Gastrocnemius medialis (tissue), 4 donors: ENCODE results near the gene MEGF8. TPM values are rescaled to one million over a fixed set of nuclear protein-coding genes. Genes with fewer than 3 reads are reported as not detected.

Experiments
- ATAC-seq, 2 donors: fragments of 150-250 bp; one replicate each; pipeline ENCODE4 v1.9.1; 2016
- DNase-seq, 2 donors: peaks; one replicate each; pipeline ENCODE4 v3.0.0-alpha.2; 2019
- H3K27ac ChIP-seq, 4 donors: fragments of 200-600 bp; sonication (generic); 1 replicate in 1 of 4; 2 replicates in 3 of 4; pipeline ENCODE4 v1.5.1; 2016 to 2018; ENCODE audit warnings: mild to moderate bottlenecking in 2 of 4, moderate library complexity in 1 of 4
- H3K27me3 ChIP-seq, 3 donors: fragments of 200-600 bp; sonication (generic) in 2 of 3; 1 replicate in 1 of 3; 2 replicates in 2 of 3; pipeline versions ENCODE4 v1.5.1 to v1.6.0; 2016 to 2019; ENCODE audit warnings: mild to moderate bottlenecking in 1 of 3, moderate library complexity in 1 of 3
- H3K36me3 ChIP-seq, 2 donors: fragments of 200-600 bp; sonication (generic) in 1 of 2; one replicate each; pipeline ENCODE4 v1.5.1; 2017 to 2018
- H3K4me1 ChIP-seq, 2 donors: fragments of 200-600 bp; sonication (generic) in 1 of 2; one replicate each; pipeline ENCODE4 v1.5.1; 2016 to 2017; ENCODE audit warnings: mild to moderate bottlenecking in 2 of 2
- H3K4me3 ChIP-seq, 4 donors: fragments of 200-600 bp; sonication (generic) in 3 of 4; 1 replicate in 1 of 4; 2 replicates in 3 of 4; pipeline ENCODE4 v1.5.1; 2016 to 2019; ENCODE audit warnings: mild to moderate bottlenecking in 2 of 4
- H3K9me3 ChIP-seq, 3 donors: fragments of 200-600 bp; sonication (generic) in 2 of 3; 1 replicate in 1 of 3; 2 replicates in 2 of 3; pipeline ENCODE4 v1.5.1; 2016 to 2019
- POLR2A ChIP-seq, 2 donors: fragments of 450-650 bp; IDR thresholded peaks; one replicate each; pipeline ENCODE4 v1.6.1; 2017; ENCODE audit warnings: antibody characterized with exemption in 2 of 2, mild to moderate bottlenecking in 2 of 2, moderate library complexity in 2 of 2
- in situ Hi-C, 4 donors: fragments of 200-750 bp; cut with MboI; loops; one replicate each; pipeline versions ENCODE4 v1.15.0 to v1.8.0; 2017; ENCODE audit warnings: low sequenced_read_pairs in 4 of 4
- intact Hi-C: fragments of 100-400 bp; cut with DNase I; formaldehyde crosslinking; loops from one replicate; pipeline ENCODE4 v1.15.1; 2023; ENCODE audit warnings: low total_unique reads
- total RNA-seq, 4 donors: library from RNA; depleted of rRNA; stranded (reverse); fragments of >200 nt; gene quantifications; one replicate each; pipeline versions ENCODE4 v1.1.0 to v1.2.3, GENCODE V29; 2016
- TF ChIP-seq, protein P1 (sequence below), 5 experiments: fragments of 450-650 bp in 3 of 5; fragments of 200-600 bp in 2 of 5; sonication (generic) in 2 of 5; IDR thresholded peaks in 4 of 5; conservative IDR thresholded peaks in 1 of 5; 1 replicate in 4 of 5; 2 replicates in 1 of 5; pipeline ENCODE4 v1.5.1; 2016 to 2019; ENCODE audit warnings: antibody characterized with exemption in 5 of 5, mild to moderate bottlenecking in 3 of 5, moderate library complexity in 3 of 5

MEGF8 gene
- total RNA-seq, 4 donors from 2014 or later: 7.3 to 12.3 (median 10.3) TPM

DNA sequence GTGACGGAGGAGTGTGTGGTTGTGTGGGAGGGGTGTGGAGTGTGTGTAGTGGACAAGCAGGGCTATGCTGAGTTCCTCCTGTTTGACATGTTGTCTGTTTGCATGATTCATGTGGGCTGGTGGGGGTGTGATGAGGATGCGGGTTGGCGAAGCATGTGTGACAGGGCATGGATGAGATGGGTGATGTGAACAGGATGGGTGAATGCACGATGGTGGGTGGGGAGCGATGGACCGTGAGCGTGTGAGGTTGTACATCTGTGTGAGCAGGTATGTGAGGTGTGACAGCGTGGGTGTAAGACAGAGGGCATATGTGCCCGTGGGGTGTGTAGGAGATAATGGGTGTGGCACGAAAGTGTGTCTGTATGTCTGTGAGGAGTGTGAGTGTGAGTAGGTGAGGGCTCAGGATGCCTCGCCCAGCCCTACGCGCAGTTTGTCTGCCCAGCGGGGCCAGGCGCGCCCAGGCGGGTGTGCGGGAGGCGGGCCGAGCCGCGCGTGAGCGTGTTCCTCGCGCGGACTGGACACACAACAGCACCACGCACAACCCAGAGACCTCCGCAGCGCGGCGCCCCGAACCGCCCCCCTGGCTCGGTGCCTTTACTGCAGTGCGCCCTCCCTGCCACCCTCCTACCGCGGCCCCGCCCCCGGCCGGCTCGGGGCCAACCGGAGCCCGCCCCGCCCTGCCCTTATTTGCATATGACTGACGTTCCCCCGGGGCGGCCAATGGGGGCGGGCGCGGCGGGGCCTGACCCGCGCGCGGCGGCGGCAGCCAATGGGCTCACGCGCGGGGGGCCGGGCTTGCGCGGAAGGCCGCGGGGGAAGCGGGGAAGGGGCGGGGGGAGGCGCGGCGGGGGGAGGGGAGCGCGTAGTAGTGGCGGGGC is 42.0 kb upstream of the MEGF8 start:
- intact Hi-C loops: loop anchor here (1.0 kb wide), 4 partner anchors 14 to 42 kb away; partner anchors contain the start of genes CIC, MEGF8, PAFAH1B3 and PRR19
- ATAC-seq (peak; percentile 64 to 71), DNase-seq (peak; percentile 89 to 96)

GRCh38 chr19:42284066-42284501 is 41.4 kb upstream of the MEGF8 start:
- Histone ChIP-seq H3K4me1 (peaks cover 51 to 57% of the 10 kb centered on the region in 2 donors), H3K9me3 (no peaks in the 10 kb centered on the region), H3K4me3 (peak overlapping the region in 2 of 4 donors; percentile 43 to 69), H3K27me3 (no peaks in the 10 kb centered on the region), H3K36me3 (peaks cover 0 to 23% of the 10 kb centered on the region in 2 donors), H3K27ac (peak overlapping the region; percentile 95 to 97 (median 96))
- DNase-seq (peak; percentile 71 to 80), ATAC-seq (peak; percentile 62 to 64)
- in situ Hi-C loops (no loop called here), intact Hi-C loops (loop anchor here (1.0 kb wide), 3 partner anchors 18 to 41 kb away; partner anchors contain the start of genes MEGF8, PAFAH1B3 and PRR19)
- TF ChIP-seq, protein P1, sequence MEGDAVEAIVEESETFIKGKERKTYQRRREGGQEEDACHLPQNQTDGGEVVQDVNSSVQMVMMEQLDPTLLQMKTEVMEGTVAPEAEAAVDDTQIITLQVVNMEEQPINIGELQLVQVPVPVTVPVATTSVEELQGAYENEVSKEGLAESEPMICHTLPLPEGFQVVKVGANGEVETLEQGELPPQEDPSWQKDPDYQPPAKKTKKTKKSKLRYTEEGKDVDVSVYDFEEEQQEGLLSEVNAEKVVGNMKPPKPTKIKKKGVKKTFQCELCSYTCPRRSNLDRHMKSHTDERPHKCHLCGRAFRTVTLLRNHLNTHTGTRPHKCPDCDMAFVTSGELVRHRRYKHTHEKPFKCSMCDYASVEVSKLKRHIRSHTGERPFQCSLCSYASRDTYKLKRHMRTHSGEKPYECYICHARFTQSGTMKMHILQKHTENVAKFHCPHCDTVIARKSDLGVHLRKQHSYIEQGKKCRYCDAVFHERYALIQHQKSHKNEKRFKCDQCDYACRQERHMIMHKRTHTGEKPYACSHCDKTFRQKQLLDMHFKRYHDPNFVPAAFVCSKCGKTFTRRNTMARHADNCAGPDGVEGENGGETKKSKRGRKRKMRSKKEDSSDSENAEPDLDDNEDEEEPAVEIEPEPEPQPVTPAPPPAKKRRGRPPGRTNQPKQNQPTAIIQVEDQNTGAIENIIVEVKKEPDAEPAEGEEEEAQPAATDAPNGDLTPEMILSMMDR (IDR thresholded peaks at IDR 0.05 in 4 of 5, conservative IDR thresholded peaks at IDR 0.05 in 1 of 5): no peak
- peak; percentile 77 to 83 for TF ChIP-seq POLR2A (IDR thresholded peaks at IDR 0.05)

More for the DNA sequence above, 42.0 kb upstream of the MEGF8 start:
- H3K4me3 ChIP-seq: peak overlapping the region; percentile 43 to 60 (median 58)
- H3K27ac ChIP-seq: peak overlapping the region; percentile 95 to 97 (median 96)
- no peaks in the 10 kb centered on the region for H3K27me3 ChIP-seq
- in situ Hi-C loops: no loop called here
- no peaks in the 10 kb centered on the region for H3K9me3 ChIP-seq
- peaks cover 58 to 64% of the 10 kb centered on the region in 2 donors for H3K4me1 ChIP-seq
- TF ChIP-seq, protein P1 (IDR thresholded peaks at IDR 0.05 in 4 of 5, conservative IDR thresholded peaks at IDR 0.05 in 1 of 5): no peak
- peak in 1 of 2 donors; percentile 68 for TF ChIP-seq POLR2A (IDR thresholded peaks at IDR 0.05)
- peaks cover 0 to 17% of the 10 kb centered on the region in 2 donors for H3K36me3 ChIP-seq

- Histone ChIP-seq H3K9me3 (no peaks in the 10 kb centered on the region), H3K27ac (peak overlapping the region; percentile 81 to 95 (median 87)), H3K27me3 (no peaks in the 10 kb centered on the region), H3K4me3 (peak overlapping the region; percentile 54 to 85 (median 72)), H3K36me3 (peaks cover 0 to 30% of the 10 kb centered on the region in 2 donors), H3K4me1 (peaks cover 45 to 52% of the 10 kb centered on the region in 2 donors)
- intact Hi-C loops (loop anchor here (1.0 kb wide), 3 partner anchors 18 to 41 kb away; partner anchors contain the start of genes MEGF8, PAFAH1B3 and PRR19), in situ Hi-C loops (loop anchor here in 1 of 4 donors (5.0 kb wide), 1 partner anchor 42 kb away; the partner anchor contains the start of gene GSK3A)
- no peak for ATAC-seq
- TF ChIP-seq, protein P1 (IDR thresholded peaks at IDR 0.05 in 4 of 5, conservative IDR thresholded peaks at IDR 0.05 in 1 of 5): no peak
- TF ChIP-seq POLR2A (IDR thresholded peaks at IDR 0.05): no peak
- no peak for DNase-seq
Observed at GRCh38 chr19:42284591-42285341, 40.7 kb upstream of the MEGF8 start.

GRCh38 chr19:42285541-42285941 is 39.9 kb upstream of the MEGF8 start:
- peaks cover 45 to 52% of the 10 kb centered on the region in 2 donors for H3K4me1 ChIP-seq
- DNase-seq (no peak), ATAC-seq (no peak)
- peak overlapping the region in 3 of 4 donors; percentile 4 to 76 (median 69) for H3K4me3 ChIP-seq
- TF ChIP-seq, protein P1 (IDR thresholded peaks at IDR 0.05 in 4 of 5, conservative IDR thresholded peaks at IDR 0.05 in 1 of 5): no peak
- TF ChIP-seq POLR2A (IDR thresholded peaks at IDR 0.05): no peak
- no peaks in the 10 kb centered on the region for H3K27me3 ChIP-seq
- in situ Hi-C loops: loop anchor here in 1 of 4 donors (5.0 kb wide), 1 partner anchor 43 kb away; the partner anchor contains the start of gene GSK3A
- peaks cover 0 to 38% of the 10 kb centered on the region in 2 donors for H3K36me3 ChIP-seq
- peak overlapping the region; percentile 81 to 95 (median 87) for H3K27ac ChIP-seq
- intact Hi-C loops: no loop called here
- no peaks in the 10 kb centered on the region for H3K9me3 ChIP-seq
